ENCODE measurements around the gene FBRS. TPM values are rescaled to one million over a fixed set of nuclear protein-coding genes. Genes with fewer than 3 reads are reported as not detected.
A peak's percentile ranks its signal among the peaks of the same experiment; 100 is the strongest.

FBRS gene
- total RNA-seq, 1 donor from 2014 or later: 60.9 TPM

- H3K9me3 Mint-ChIP-seq (ENCODE audit: unreplicated experiment): no peaks in the 10 kb centered on the region
- TF ChIP-seq CTCF (IDR thresholded peaks at IDR 0.05; ENCODE audit: unreplicated experiment): no peak
- no peak overlapping the region for H3K4me3 Mint-ChIP-seq (ENCODE audit: unreplicated experiment)
- no peak overlapping the region for H3K27ac Mint-ChIP-seq (ENCODE audit: unreplicated experiment)
- H3K4me1 Mint-ChIP-seq (ENCODE audit: unreplicated experiment): peaks cover 18% of the 10 kb centered on the region
- H3K27me3 Mint-ChIP-seq (ENCODE audit: unreplicated experiment): peaks cover 7% of the 10 kb centered on the region
- H3K36me3 Mint-ChIP-seq (ENCODE audit: low read depth, unreplicated experiment): peaks cover 47% of the 10 kb centered on the region
- DNase-seq (ENCODE audit: low spot score): no peak
Observed at GRCh38 chr16:30665155-30665829, 7.1 kb downstream of the FBRS start.

GRCh38 chr16:30665830-30666190 lies 7.6 kb downstream of the FBRS start:
- TF ChIP-seq CTCF (IDR thresholded peaks at IDR 0.05; ENCODE audit: unreplicated experiment): no peak
- peaks cover 6% of the 10 kb centered on the region for H3K27me3 Mint-ChIP-seq (ENCODE audit: unreplicated experiment)
- H3K9me3 Mint-ChIP-seq (ENCODE audit: unreplicated experiment): no peaks in the 10 kb centered on the region
- no peak overlapping the region for H3K4me3 Mint-ChIP-seq (ENCODE audit: unreplicated experiment)
- peaks cover 12% of the 10 kb centered on the region for H3K4me1 Mint-ChIP-seq (ENCODE audit: unreplicated experiment)
- no peak for DNase-seq (ENCODE audit: low spot score)
- H3K36me3 Mint-ChIP-seq (ENCODE audit: low read depth, unreplicated experiment): peaks cover 44% of the 10 kb centered on the region
- no peak overlapping the region for H3K27ac Mint-ChIP-seq (ENCODE audit: unreplicated experiment)

GRCh38 chr16:30666681-30667080 lies 8.4 kb downstream of the FBRS start:
- no peaks in the 10 kb centered on the region for H3K9me3 Mint-ChIP-seq (ENCODE audit: unreplicated experiment)
- H3K4me3 Mint-ChIP-seq (ENCODE audit: unreplicated experiment): no peak overlapping the region
- no peak overlapping the region for H3K27ac Mint-ChIP-seq (ENCODE audit: unreplicated experiment)
- peaks cover 42% of the 10 kb centered on the region for H3K36me3 Mint-ChIP-seq (ENCODE audit: low read depth, unreplicated experiment)
- DNase-seq (ENCODE audit: low spot score): no peak
- no peak for TF ChIP-seq CTCF (IDR thresholded peaks at IDR 0.05; ENCODE audit: unreplicated experiment)
- H3K27me3 Mint-ChIP-seq (ENCODE audit: unreplicated experiment): peaks cover 7% of the 10 kb centered on the region
- peaks cover 6% of the 10 kb centered on the region for H3K4me1 Mint-ChIP-seq (ENCODE audit: unreplicated experiment)

GRCh38 chr16:30667361-30667905 lies 9.2 kb downstream of the FBRS start:
- no peak for TF ChIP-seq CTCF (IDR thresholded peaks at IDR 0.05; ENCODE audit: unreplicated experiment)
- H3K36me3 Mint-ChIP-seq (ENCODE audit: low read depth, unreplicated experiment): peaks cover 45% of the 10 kb centered on the region
- H3K4me1 Mint-ChIP-seq (ENCODE audit: unreplicated experiment): peaks cover 4% of the 10 kb centered on the region
- peak overlapping the region; percentile 78 for H3K4me3 Mint-ChIP-seq (ENCODE audit: unreplicated experiment)
- H3K27me3 Mint-ChIP-seq (ENCODE audit: unreplicated experiment): peaks cover 7% of the 10 kb centered on the region
- H3K9me3 Mint-ChIP-seq (ENCODE audit: unreplicated experiment): no peaks in the 10 kb centered on the region
- DNase-seq (ENCODE audit: low spot score): no peak
- H3K27ac Mint-ChIP-seq (ENCODE audit: unreplicated experiment): no peak overlapping the region

- Mint-ChIP-seq H3K27me3 (ENCODE audit: unreplicated experiment) (peaks cover 7% of the 10 kb centered on the region), H3K36me3 (ENCODE audit: low read depth, unreplicated experiment) (peaks cover 38% of the 10 kb centered on the region), H3K9me3 (ENCODE audit: unreplicated experiment) (no peaks in the 10 kb centered on the region), H3K4me3 (ENCODE audit: unreplicated experiment) (peak overlapping the region; percentile 78), H3K4me1 (ENCODE audit: unreplicated experiment) (no peaks in the 10 kb centered on the region), H3K27ac (ENCODE audit: unreplicated experiment) (no peak overlapping the region)
- TF ChIP-seq CTCF (IDR thresholded peaks at IDR 0.05; ENCODE audit: unreplicated experiment): no peak
- DNase-seq (ENCODE audit: low spot score): no peak
Observed at GRCh38 chr16:30668393-30668792, 10.2 kb downstream of the FBRS start.
